SK-N-SH (cell line): Measurements from ENCODE around the gene PSD. TPM values are rescaled to one million over a fixed set of nuclear protein-coding genes. Genes with fewer than 3 reads are reported as not detected.

ENCODE experiments used
- CTCF ChIA-PET: fragments of 300-600, 350-600 bp; formaldehyde crosslinking; extraction: SDS; loops from one replicate; lab custom pipeline; 2021; lab: Yijun Ruan, JAX
- POLR2A ChIA-PET: fragments of 350-600 bp; sonication (Branson Sonifier 250); formaldehyde crosslinking; extraction: SDS; loops from one replicate; lab custom pipeline; 2020; ENCODE audit warnings: antibody characterized with exemption, inconsistent platforms; lab: Yijun Ruan, JAX
- DNase-seq: peaks from one replicate; pipeline ENCODE4 v3.0.0; 2012
- H2AFZ ChIP-seq: fragments of 200-600 bp; sonication (generic); 2 replicates; pipeline ENCODE4 v1.8.1; 2016; ENCODE audit warnings: antibody characterized with exemption, mild to moderate bottlenecking, low read depth
- H3F3A ChIP-seq: fragments of 200-600 bp; sonication (generic); replicated peaks from 2 replicates; pipeline ENCODE3; 2016; ENCODE audit warnings: antibody characterized with exemption, mild to moderate bottlenecking; ENCODE audit not compliant: insufficient read depth
- H3K27ac ChIP-seq, 2 experiments: fragments of 200-500 bp in 1 of 2; fragments of 200-600 bp in 1 of 2; sonication (Bioruptor generic) in 1 of 2; sonication (generic), shearing (Covaris generic) in 1 of 2; 2 replicates each; pipeline versions ENCODE4 v1.5.1 to v1.6.1; 2014 to 2016; ENCODE audit warnings: low read depth in 2 of 2, inconsistent platforms in 1 of 2, low read length in 1 of 2, mild to moderate bottlenecking in 1 of 2, mixed read lengths in 1 of 2
- H3K27me3 ChIP-seq: fragments of 200-600 bp; sonication (generic), shearing (Covaris generic); 2 replicates; pipeline ENCODE4 v1.6.1; 2016; ENCODE audit warnings: mixed run types; ENCODE audit not compliant: insufficient read depth
- H3K36me3 ChIP-seq, 2 experiments: fragments of 200-500 bp in 1 of 2; fragments of 200-600 bp in 1 of 2; sonication (Bioruptor generic) in 1 of 2; sonication (generic) in 1 of 2; replicated peaks in 1 of 2; 2 replicates each; pipeline versions ENCODE3 to v1.5.1; 2014 to 2016; ENCODE audit warnings: low read length in 1 of 2, mild to moderate bottlenecking in 1 of 2; ENCODE audit not compliant: insufficient read depth in 2 of 2, control insufficient read depth in 1 of 2
- H3K4me1 ChIP-seq, 2 experiments: fragments of 200-500 bp in 1 of 2; fragments of 200-600 bp in 1 of 2; sonication (Bioruptor generic) in 1 of 2; sonication (generic), shearing (Covaris generic) in 1 of 2; 2 replicates each; pipeline versions ENCODE4 v1.5.1 to v1.6.1; 2014 to 2016; ENCODE audit warnings: low read depth in 1 of 2, low read length in 1 of 2, mixed run types in 1 of 2; ENCODE audit not compliant: insufficient read depth in 2 of 2, control insufficient read depth in 1 of 2
- H3K4me2 ChIP-seq: fragments of 200-600 bp; sonication (generic), shearing (Covaris generic); 2 replicates; pipeline ENCODE4 v1.6.1; 2017; ENCODE audit warnings: mixed run types
- H3K4me3 ChIP-seq, 2 experiments: fragments of 200-500 bp in 1 of 2; fragments of 200-600 bp in 1 of 2; sonication (Bioruptor generic) in 1 of 2; sonication (generic), shearing (Covaris generic) in 1 of 2; 2 replicates each; pipeline versions ENCODE4 v1.5.1 to v1.8.1; 2014 to 2016; ENCODE audit warnings: low read depth in 2 of 2, inconsistent platforms in 1 of 2, low read length in 1 of 2, mild to moderate bottlenecking in 1 of 2, mixed read lengths in 1 of 2, moderate library complexity in 1 of 2
- H3K79me2 ChIP-seq: fragments of 200-600 bp; sonication (generic); 2 replicates; pipeline ENCODE4 v1.8.1; 2017; ENCODE audit warnings: mild to moderate bottlenecking; ENCODE audit not compliant: insufficient read depth
- H3K9ac ChIP-seq: fragments of 200-600 bp; sonication (generic); 2 replicates; pipeline ENCODE4 v1.6.1; 2017; ENCODE audit warnings: mixed run types
- H3K9me2 ChIP-seq: fragments of 200-600 bp; sonication (generic); 2 replicates; pipeline ENCODE4 v1.6.1; 2017; ENCODE audit warnings: mixed run types
- H3K9me3 ChIP-seq: fragments of 200-600 bp; sonication (generic); 2 replicates; pipeline ENCODE4 v1.6.1; 2017; ENCODE audit warnings: mixed run types, mild to moderate bottlenecking, moderate library complexity
- H4K20me1 ChIP-seq: fragments of 200-600 bp; sonication (generic); 2 replicates; pipeline ENCODE4 v1.6.1; 2017; ENCODE audit warnings: mild to moderate bottlenecking, mixed run types; ENCODE audit not compliant: insufficient read depth
- ELF1 ChIP-seq: IDR thresholded peaks from 2 replicates; pipeline ENCODE4 v1.4.0; 2012
- EP300 ChIP-seq, 2 experiments: IDR thresholded peaks; 2 replicates each; pipeline versions ENCODE4 v1.4.0 to v1.6.1; 2012; ENCODE audit warnings: borderline replicate concordance in 1 of 2, low read depth in 1 of 2, low read length in 1 of 2
- FOXJ3 ChIP-seq: sonication (generic); formaldehyde crosslinking; IDR thresholded peaks from 2 replicates; pipeline ENCODE4 v1.5.1; 2020; ENCODE audit warnings: mild to moderate bottlenecking, missing genetic modification reagents
- FOXM1 ChIP-seq: IDR thresholded peaks from 2 replicates; pipeline ENCODE4 v1.4.0; 2012; ENCODE audit warnings: low read depth, mild to moderate bottlenecking
- GATA2 ChIP-seq: sonication (generic); formaldehyde crosslinking; IDR thresholded peaks from 2 replicates; pipeline ENCODE4 v1.5.0; 2020; ENCODE audit warnings: mild to moderate bottlenecking, missing genetic modification reagents
- MEF2A ChIP-seq: IDR thresholded peaks from 2 replicates; pipeline ENCODE4 v1.4.0; 2012; ENCODE audit warnings: low read depth, borderline replicate concordance
- MXI1 ChIP-seq: IDR thresholded peaks from 2 replicates; pipeline ENCODE4 v1.6.1; 2012; ENCODE audit warnings: mild to moderate bottlenecking, low read depth, low read length, improper control_type of control experiment
- NRF1 ChIP-seq: IDR thresholded peaks from 2 replicates; pipeline ENCODE4 v1.6.1; 2012; ENCODE audit warnings: low read depth, mild to moderate bottlenecking, low read length
- PBX3 ChIP-seq: IDR thresholded peaks from 2 replicates; pipeline ENCODE4; 2012
- RAD21 ChIP-seq: IDR thresholded peaks from 2 replicates; pipeline ENCODE4 v1.6.1; 2012; ENCODE audit warnings: mild to moderate bottlenecking, low read length
- RFX5 ChIP-seq: IDR thresholded peaks from 2 replicates; pipeline ENCODE4 v1.6.1; 2012; ENCODE audit warnings: mild to moderate bottlenecking, improper control_type of control experiment, low read length
- SMC3 ChIP-seq: IDR thresholded peaks from 2 replicates; pipeline ENCODE4 v1.6.1; 2012; ENCODE audit warnings: low read depth, low read length, improper control_type of control experiment
- TEAD4 ChIP-seq: IDR thresholded peaks from 2 replicates; pipeline ENCODE4 v1.4.0; 2012; ENCODE audit warnings: mild to moderate bottlenecking, borderline replicate concordance; ENCODE audit not compliant: insufficient read depth
- WGBS: methylation state at CpG from one replicate; pipeline ENCODE4 v1.1.6; 2017; ENCODE audit warnings: low lambda C conversion rate; 5-methylcytosine and 5-hydroxymethylcytosine counted together
- polyA plus RNA-seq, 3 experiments: library from polyadenylated mRNA; depleted of rRNA; stranded (reverse); fragments of >200 nt; gene quantifications; 2 replicates each; pipeline ENCODE4 v1.2.3, GENCODE V29; 2012
- TF ChIP-seq, protein P1 (sequence below): fragments of 150-350 bp; IDR thresholded peaks from 2 replicates; pipeline ENCODE4 v1.6.1; 2017; ENCODE audit warnings: antibody characterized with exemption, low read length, low read depth, borderline replicate concordance
- TF ChIP-seq, protein P2 (sequence below): IDR thresholded peaks from 2 replicates; pipeline ENCODE4 v1.4.0; 2012; ENCODE audit warnings: low read depth, borderline replicate concordance

The PSD gene
- polyA plus RNA-seq, 1 of the 3 experiments (the other 2 are of a cell fraction): 0.97 TPM

GRCh38 chr10:102367441-102367840, 51.1 kb downstream of the PSD start:
- no peak for DNase-seq
- no peaks in the 10 kb centered on the region for H3K9me3 ChIP-seq
- H3K27ac ChIP-seq: no peak overlapping the region
- no peaks in the 10 kb centered on the region for H3F3A ChIP-seq
- peaks cover 72 to 75% of the 10 kb centered on the region in 2 experiments for H3K36me3 ChIP-seq
- H3K27me3 ChIP-seq: no peaks in the 10 kb centered on the region
- H3K4me2 ChIP-seq: no peak overlapping the region
- H3K4me1 ChIP-seq: no peaks in the 10 kb centered on the region
- no peaks in the 10 kb centered on the region for H3K79me2 ChIP-seq
- POLR2A ChIA-PET: no interaction called here
- TF ChIP-seq NRF1: no peak
- TF ChIP-seq, all 33 proteins: peak for 0
- 100% methylated on average over 1 of the region's 1 CpG for WGBS
- no peak overlapping the region for H2AFZ ChIP-seq
- H3K4me3 ChIP-seq: no peak overlapping the region
- H3K9ac ChIP-seq: no peak overlapping the region
- no peaks in the 10 kb centered on the region for H3K9me2 ChIP-seq
- CTCF ChIA-PET: interaction anchor here (1.0 to 8.0 kb wide), 2 partner anchors 16 to 137 kb away, joined by 3 to 64 read pairs; no protein-coding TSS in a partner anchor
- peaks cover 4% of the 10 kb centered on the region; the same call in 1 of the 2 replicates for H4K20me1 ChIP-seq

DNA sequence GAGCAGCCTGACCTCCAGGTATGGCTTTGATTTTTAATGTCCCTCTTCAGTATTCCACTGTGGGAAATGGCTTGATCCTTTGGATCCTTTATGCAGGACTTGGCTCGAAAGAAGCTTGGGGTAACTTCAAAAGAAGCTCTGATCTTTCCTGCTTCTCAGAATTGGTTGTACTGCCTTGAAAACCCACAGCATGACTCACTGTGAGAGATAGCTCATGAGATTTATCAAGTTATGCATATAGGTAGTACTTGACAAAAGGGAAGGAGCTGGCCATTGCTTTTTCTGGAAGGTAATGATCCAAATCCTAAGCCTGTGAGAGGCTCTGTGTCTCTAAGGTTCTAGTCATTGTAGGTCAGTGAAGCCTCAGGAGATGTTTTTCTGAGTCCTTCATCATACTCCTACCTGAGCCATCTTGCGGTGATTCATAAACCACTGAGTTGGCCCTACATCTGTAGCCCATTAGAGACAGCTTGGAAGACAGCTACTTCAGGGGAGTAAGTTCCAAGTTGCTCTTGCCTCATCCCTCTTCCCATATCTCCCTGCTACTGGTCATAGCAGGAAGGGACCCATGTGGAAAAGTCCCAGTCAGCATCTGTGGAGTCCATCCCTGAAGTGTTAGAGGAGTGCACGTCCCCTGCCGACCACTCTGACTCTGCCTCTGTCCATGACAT, 59.7 kb downstream of the PSD start:
- no peak overlapping the region for H3K9ac ChIP-seq
- H3K4me2 ChIP-seq: no peak overlapping the region
- H3K4me3 ChIP-seq: no peak overlapping the region
- H3K27me3 ChIP-seq: no peaks in the 10 kb centered on the region
- peaks cover 47 to 66% of the 10 kb centered on the region in 2 experiments for H3K36me3 ChIP-seq
- no peaks in the 10 kb centered on the region for H3K9me2 ChIP-seq
- H3K79me2 ChIP-seq: no peaks in the 10 kb centered on the region
- DNase-seq: no peak
- no peaks in the 10 kb centered on the region for H3K9me3 ChIP-seq
- no peak for TF ChIP-seq ELF1
- no peak for TF ChIP-seq NRF1
- TF ChIP-seq, protein P1, sequence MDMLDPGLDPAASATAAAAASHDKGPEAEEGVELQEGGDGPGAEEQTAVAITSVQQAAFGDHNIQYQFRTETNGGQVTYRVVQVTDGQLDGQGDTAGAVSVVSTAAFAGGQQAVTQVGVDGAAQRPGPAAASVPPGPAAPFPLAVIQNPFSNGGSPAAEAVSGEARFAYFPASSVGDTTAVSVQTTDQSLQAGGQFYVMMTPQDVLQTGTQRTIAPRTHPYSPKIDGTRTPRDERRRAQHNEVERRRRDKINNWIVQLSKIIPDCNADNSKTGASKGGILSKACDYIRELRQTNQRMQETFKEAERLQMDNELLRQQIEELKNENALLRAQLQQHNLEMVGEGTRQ: no peak
- no peak for TF ChIP-seq GATA2 (CRISPR knock-in tag)
- no peak for TF ChIP-seq RAD21
- no peak for TF ChIP-seq EP300 (IDR thresholded peaks at IDR 0.05; ENCODE audit: borderline replicate concordance in 1 of 2, low read depth in 1 of 2, low read length in 1 of 2)
- no peak for TF ChIP-seq SMC3
- TF ChIP-seq PBX3: no peak
- CTCF ChIA-PET: interaction anchor here (0.5 to 21.0 kb wide), 5 partner anchors 9 to 190 kb away, joined by 3 to 824 read pairs (median 4); partner anchors contain the start of genes ELOVL3 and PITX3
- 85% methylated on average over 4 of the region's 4 CpGs for WGBS
- POLR2A ChIA-PET: no interaction called here
- H3F3A ChIP-seq: no peaks in the 10 kb centered on the region
- H3K27ac ChIP-seq: no peak overlapping the region
- no peaks in the 10 kb centered on the region for H3K4me1 ChIP-seq
- H2AFZ ChIP-seq: no peak overlapping the region
- peaks cover 10% of the 10 kb centered on the region; the same call in 1 of the 2 replicates for H4K20me1 ChIP-seq

DNA sequence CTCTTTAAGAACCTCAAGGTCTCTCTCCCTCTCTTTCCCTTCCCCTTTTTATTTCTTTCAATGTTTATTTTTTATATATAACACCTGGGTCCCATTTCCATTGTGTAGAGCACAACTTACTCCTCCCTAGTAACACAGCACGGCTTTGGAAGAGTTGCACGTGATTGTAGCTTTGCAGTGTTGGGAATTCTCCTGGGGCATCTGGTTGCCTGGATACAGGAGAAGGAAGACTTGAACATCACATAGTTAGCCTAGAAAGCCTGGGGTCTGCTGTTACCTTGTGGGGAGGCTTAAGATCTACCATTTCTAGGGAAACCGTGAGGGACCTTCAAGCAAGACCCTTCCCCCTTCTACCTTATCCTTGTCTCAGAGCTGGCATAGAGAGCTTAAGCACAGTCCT, 64.1 kb downstream of the PSD start:
- ChIA-PET POLR2A (no interaction called here), CTCF (interaction anchor here (1.0 to 21.0 kb wide), 8 partner anchors 9 to 185 kb away, joined by 3 to 824 read pairs (median 66); partner anchors contain the start of genes ELOVL3, NFKB2, PITX3 and SUFU)
- Histone ChIP-seq H3K36me3 (peaks cover 38 to 59% of the 10 kb centered on the region in 2 experiments), H3K79me2 (no peaks in the 10 kb centered on the region), H3K4me2 (no peak overlapping the region), H3K9me2 (no peaks in the 10 kb centered on the region), H3K27me3 (no peaks in the 10 kb centered on the region), H3F3A (peaks cover 3% of the 10 kb centered on the region), H3K27ac (no peak overlapping the region), H2AFZ (no peak overlapping the region), H4K20me1 (peaks cover 12% of the 10 kb centered on the region), H3K9me3 (no peaks in the 10 kb centered on the region), H3K4me3 (no peak overlapping the region), H3K4me1 (no peaks in the 10 kb centered on the region), H3K9ac (no peak overlapping the region)
- DNase-seq: no peak
- WGBS: 98% methylated on average over 3 of the region's 3 CpGs
- TF ChIP-seq MEF2A: no peak
- TF ChIP-seq EP300 (IDR thresholded peaks at IDR 0.05; ENCODE audit: borderline replicate concordance in 1 of 2, low read depth in 1 of 2, low read length in 1 of 2): no peak
- TF ChIP-seq FOXJ3 (CRISPR knock-in tag): no peak
- no peak for TF ChIP-seq NRF1
- TF ChIP-seq FOXM1: no peak
- TF ChIP-seq TEAD4: no peak
- TF ChIP-seq PBX3: no peak
- no peak for TF ChIP-seq RAD21
- TF ChIP-seq ELF1: no peak
- TF ChIP-seq RFX5: no peak
- TF ChIP-seq MXI1: no peak
- TF ChIP-seq, protein P2, sequence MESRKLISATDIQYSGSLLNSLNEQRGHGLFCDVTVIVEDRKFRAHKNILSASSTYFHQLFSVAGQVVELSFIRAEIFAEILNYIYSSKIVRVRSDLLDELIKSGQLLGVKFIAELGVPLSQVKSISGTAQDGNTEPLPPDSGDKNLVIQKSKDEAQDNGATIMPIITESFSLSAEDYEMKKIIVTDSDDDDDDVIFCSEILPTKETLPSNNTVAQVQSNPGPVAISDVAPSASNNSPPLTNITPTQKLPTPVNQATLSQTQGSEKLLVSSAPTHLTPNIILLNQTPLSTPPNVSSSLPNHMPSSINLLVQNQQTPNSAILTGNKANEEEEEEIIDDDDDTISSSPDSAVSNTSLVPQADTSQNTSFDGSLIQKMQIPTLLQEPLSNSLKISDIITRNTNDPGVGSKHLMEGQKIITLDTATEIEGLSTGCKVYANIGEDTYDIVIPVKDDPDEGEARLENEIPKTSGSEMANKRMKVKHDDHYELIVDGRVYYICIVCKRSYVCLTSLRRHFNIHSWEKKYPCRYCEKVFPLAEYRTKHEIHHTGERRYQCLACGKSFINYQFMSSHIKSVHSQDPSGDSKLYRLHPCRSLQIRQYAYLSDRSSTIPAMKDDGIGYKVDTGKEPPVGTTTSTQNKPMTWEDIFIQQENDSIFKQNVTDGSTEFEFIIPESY: no peak
